HepG2 (cell line): ENCODE results near the gene GABRB1.

Source experiments
- CTCF ChIP-seq: sonication (generic); formaldehyde crosslinking; IDR thresholded peaks from 2 replicates; pipeline ENCODE4 v1.5.0; 2020; ENCODE audit warnings: mild to moderate bottlenecking, missing genetic modification reagents, moderate library complexity
- KDM1A ChIP-seq: IDR thresholded peaks from 2 replicates; pipeline ENCODE4 v1.6.1; 2016; ENCODE audit warnings: missing compliant biosample characterization
- MTF2 ChIP-seq: sonication (generic); formaldehyde crosslinking; IDR thresholded peaks from 2 replicates; pipeline ENCODE4 v1.5.0; 2020; ENCODE audit warnings: missing genetic modification reagents, borderline replicate concordance
- MXD4 ChIP-seq: IDR thresholded peaks from 2 replicates; pipeline ENCODE4 v1.6.1; 2016; ENCODE audit warnings: mild to moderate bottlenecking, missing biosample characterization, missing genetic modification reagents
- SIX1 ChIP-seq: sonication (generic); formaldehyde crosslinking; IDR thresholded peaks from 2 replicates; pipeline ENCODE4 v1.4.0; 2020; ENCODE audit warnings: missing genetic modification reagents, borderline replicate concordance
- ZBTB20 ChIP-seq: sonication (generic); formaldehyde crosslinking; IDR thresholded peaks from 2 replicates; pipeline ENCODE4 v1.8.1; 2023; ENCODE audit warnings: missing genetic modification reagents, low read depth, mild to moderate bottlenecking, borderline replicate concordance
- ZNF574 ChIP-seq: sonication (generic); formaldehyde crosslinking; IDR thresholded peaks from 2 replicates; pipeline ENCODE4 v1.4.0; 2020; ENCODE audit warnings: missing genetic modification reagents
- ZNF772 ChIP-seq: sonication (generic); formaldehyde crosslinking; IDR thresholded peaks from 2 replicates; pipeline ENCODE4 v1.5.0; 2020; ENCODE audit warnings: mild to moderate bottlenecking, missing genetic modification reagents
- TF ChIP-seq, protein P1 (sequence below): sonication (generic); formaldehyde crosslinking; IDR thresholded peaks from 2 replicates; pipeline ENCODE4 v1.4.0; 2020; ENCODE audit warnings: mild to moderate bottlenecking, missing genetic modification reagents, borderline replicate concordance

DNA sequence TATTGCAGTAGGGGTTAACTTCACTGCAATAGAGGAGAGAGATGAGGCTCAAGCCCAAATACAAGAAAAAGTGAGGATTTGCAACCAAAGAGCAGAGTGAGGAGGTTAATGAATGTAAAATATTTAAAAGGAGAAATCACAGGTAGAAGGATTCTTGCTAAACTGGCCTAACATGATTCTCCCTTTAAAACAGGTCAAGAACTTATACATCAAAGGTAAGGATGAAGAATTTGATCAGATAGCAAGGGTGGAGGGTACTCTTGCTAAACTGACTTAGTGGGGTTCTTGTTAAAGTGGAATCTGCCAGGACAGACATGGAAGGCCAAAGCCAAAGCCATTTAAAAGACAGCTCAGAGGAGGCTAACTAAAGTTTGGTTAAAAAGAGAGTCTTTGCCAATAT lies 193.0 kb downstream of the GABRB1 start:
- no peak for TF ChIP-seq SIX1 (CRISPR knock-in tag)
- TF ChIP-seq CTCF (CRISPR knock-in tag), result no peak
- TF ChIP-seq ZNF772 (CRISPR knock-in tag), result no peak
- TF ChIP-seq ZNF574 (CRISPR knock-in tag), result no peak
- no peak for TF ChIP-seq MTF2 (CRISPR knock-in tag)
- TF ChIP-seq KDM1A (CRISPR knock-in tag), result no peak
- no peak for TF ChIP-seq ZBTB20 (CRISPR knock-in tag)
- TF ChIP-seq, protein P1, sequence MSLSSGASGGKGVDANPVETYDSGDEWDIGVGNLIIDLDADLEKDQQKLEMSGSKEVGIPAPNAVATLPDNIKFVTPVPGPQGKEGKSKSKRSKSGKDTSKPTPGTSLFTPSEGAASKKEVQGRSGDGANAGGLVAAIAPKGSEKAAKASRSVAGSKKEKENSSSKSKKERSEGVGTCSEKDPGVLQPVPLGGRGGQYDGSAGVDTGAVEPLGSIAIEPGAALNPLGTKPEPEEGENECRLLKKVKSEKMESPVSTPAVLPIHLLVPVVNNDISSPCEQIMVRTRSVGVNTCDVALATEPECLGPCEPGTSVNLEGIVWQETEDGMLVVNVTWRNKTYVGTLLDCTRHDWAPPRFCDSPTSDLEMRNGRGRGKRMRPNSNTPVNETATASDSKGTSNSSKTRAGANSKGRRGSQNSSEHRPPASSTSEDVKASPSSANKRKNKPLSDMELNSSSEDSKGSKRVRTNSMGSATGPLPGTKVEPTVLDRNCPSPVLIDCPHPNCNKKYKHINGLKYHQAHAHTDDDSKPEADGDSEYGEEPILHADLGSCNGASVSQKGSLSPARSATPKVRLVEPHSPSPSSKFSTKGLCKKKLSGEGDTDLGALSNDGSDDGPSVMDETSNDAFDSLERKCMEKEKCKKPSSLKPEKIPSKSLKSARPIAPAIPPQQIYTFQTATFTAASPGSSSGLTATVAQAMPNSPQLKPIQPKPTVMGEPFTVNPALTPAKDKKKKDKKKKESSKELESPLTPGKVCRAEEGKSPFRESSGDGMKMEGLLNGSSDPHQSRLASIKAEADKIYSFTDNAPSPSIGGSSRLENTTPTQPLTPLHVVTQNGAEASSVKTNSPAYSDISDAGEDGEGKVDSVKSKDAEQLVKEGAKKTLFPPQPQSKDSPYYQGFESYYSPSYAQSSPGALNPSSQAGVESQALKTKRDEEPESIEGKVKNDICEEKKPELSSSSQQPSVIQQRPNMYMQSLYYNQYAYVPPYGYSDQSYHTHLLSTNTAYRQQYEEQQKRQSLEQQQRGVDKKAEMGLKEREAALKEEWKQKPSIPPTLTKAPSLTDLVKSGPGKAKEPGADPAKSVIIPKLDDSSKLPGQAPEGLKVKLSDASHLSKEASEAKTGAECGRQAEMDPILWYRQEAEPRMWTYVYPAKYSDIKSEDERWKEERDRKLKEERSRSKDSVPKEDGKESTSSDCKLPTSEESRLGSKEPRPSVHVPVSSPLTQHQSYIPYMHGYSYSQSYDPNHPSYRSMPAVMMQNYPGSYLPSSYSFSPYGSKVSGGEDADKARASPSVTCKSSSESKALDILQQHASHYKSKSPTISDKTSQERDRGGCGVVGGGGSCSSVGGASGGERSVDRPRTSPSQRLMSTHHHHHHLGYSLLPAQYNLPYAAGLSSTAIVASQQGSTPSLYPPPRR, result no peak
- no peak for TF ChIP-seq MXD4
